A673 (cell line): ENCODE results near the gene TK2. TPM values are rescaled to one million over a fixed set of nuclear protein-coding genes. Genes with fewer than 3 reads are reported as not detected.
"Not testable (repeated sequence)": the region's sequence is repeated elsewhere in the genome, so short reads cannot be mapped to it uniquely, and the experiment has no call there.

Source experiments
- BruUV-seq: library from RNA; stranded (reverse); fragments of 400-500 nt; replicated peaks from 2 replicates; lab custom pipeline; 2021; lab: Mats Ljungman, UMichigan
- CTCF ChIA-PET: fragments of 300-600 bp; sonication (Branson Sonifier 250); formaldehyde crosslinking; loops from one replicate; lab custom pipeline; 2022; ENCODE audit warnings: antibody characterized with exemption; lab: Charles Lee
- POLR2A ChIA-PET: fragments of 300-600 bp; sonication (Branson Sonifier 250); formaldehyde crosslinking; loops from one replicate; lab custom pipeline; 2022; ENCODE audit warnings: antibody characterized with exemption; ENCODE audit not compliant: low non-redundant PET; lab: Charles Lee
- DNase-seq: peaks from one replicate; pipeline ENCODE4 v3.0.0-alpha.2; 2015; ENCODE audit warnings: low spot score
- H3K27ac ChIP-seq: fragments of 200-600 bp; sonication (generic); 2 replicates; pipeline ENCODE4 v1.5.1; 2016; ENCODE audit warnings: mixed run types, low read depth, mild to moderate bottlenecking, mixed read lengths, antibody characterized with exemption, low read length; ENCODE audit not compliant: poor library complexity, severe bottlenecking
- H3K27me3 ChIP-seq: fragments of 200-600 bp; sonication (generic); replicated peaks from 2 replicates; pipeline ENCODE4 v1.6.1; 2017; ENCODE audit warnings: mixed run types, low read depth, mild to moderate bottlenecking, mixed read lengths, antibody characterized with exemption, low read length; ENCODE audit not compliant: insufficient read depth, poor library complexity
- H3K36me3 ChIP-seq: fragments of 200-600 bp; sonication (generic); 2 replicates; pipeline ENCODE4 v1.6.1; 2016; ENCODE audit warnings: mixed run types, mild to moderate bottlenecking, mixed read lengths, antibody characterized with exemption, low read length; ENCODE audit not compliant: insufficient read depth, poor library complexity, severe bottlenecking
- H3K4me1 ChIP-seq: fragments of 200-600 bp; sonication (generic); 2 replicates; pipeline ENCODE4 v1.6.1; 2017; ENCODE audit warnings: mixed run types, mild to moderate bottlenecking, mixed read lengths, antibody characterized with exemption, low read length; ENCODE audit not compliant: insufficient read depth, poor library complexity, severe bottlenecking
- H3K4me3 ChIP-seq: fragments of 200-600 bp; sonication (generic); 2 replicates; pipeline ENCODE4 v1.5.1; 2016; ENCODE audit warnings: low read depth, mixed run types, mild to moderate bottlenecking, mixed read lengths, low read length; ENCODE audit not compliant: poor library complexity, severe bottlenecking
- H3K9me3 ChIP-seq: fragments of 200-600 bp; sonication (generic); 2 replicates; pipeline ENCODE4 v1.6.1; 2016; ENCODE audit warnings: mixed run types, low read depth, mild to moderate bottlenecking, mixed read lengths, antibody characterized with exemption, low read length; ENCODE audit not compliant: poor library complexity, severe bottlenecking
- EZH2 ChIP-seq: fragments of 200-600 bp; sonication (generic); IDR thresholded peaks from 2 replicates; pipeline ENCODE4 v1.6.1; 2017; ENCODE audit warnings: borderline replicate concordance, low read depth, mild to moderate bottlenecking, mixed read lengths, antibody characterized with exemption, low read length; ENCODE audit not compliant: poor library complexity, severe bottlenecking
- intact Hi-C: fragments of 100-400 bp; cut with micrococcal nuclease; formaldehyde crosslinking; loops from one replicate; pipeline ENCODE4 v1.10.0; 2022; ENCODE audit not compliant: unreplicated experiment
- total RNA-seq: library from RNA; stranded (reverse); gene quantifications from 2 replicates; pipeline ENCODE4 v1.2.3, GENCODE V29; 2021
- TF ChIP-seq, protein P1 (sequence below): fragments of 300-800, 200-600 bp; sonication (generic); conservative IDR thresholded peaks from 2 replicates; pipeline ENCODE4 v1.5.1; 2017; ENCODE audit warnings: low read depth, mild to moderate bottlenecking, antibody characterized with exemption, low read length, moderate library complexity, mixed read lengths

TK2 gene
- total RNA-seq, 1 experiment from 2014 or later: 8.2 TPM

DNA sequence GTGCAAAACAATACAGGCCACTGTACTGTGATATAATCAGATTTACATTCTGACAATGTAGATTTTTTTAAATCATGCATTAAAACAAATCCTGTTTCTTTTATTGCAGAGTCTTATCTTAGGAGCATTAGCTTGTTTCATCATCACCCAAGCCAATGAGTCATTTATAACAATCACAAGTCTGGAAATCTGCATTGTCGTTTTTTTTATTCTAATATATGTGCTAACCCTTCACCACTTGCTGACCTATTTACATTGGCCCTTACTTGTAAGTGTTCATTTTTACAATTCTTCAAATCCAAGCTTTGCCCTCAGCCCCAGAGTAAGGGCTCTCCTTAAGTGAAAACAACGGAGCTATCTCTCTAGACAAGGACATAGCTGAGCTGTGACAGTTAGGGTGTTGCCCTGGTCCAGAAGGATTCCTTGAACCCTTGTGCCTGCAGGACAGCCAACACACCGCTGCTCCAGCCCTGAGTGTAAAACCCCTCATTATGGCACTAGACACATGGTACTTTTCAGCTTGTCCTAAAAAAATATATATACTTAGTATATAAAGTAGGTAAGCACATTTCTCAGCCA is 20.0 kb upstream of the TK2 start:
- BruUV-seq: no TSS peak
- H3K4me1 ChIP-seq: no peaks in the 10 kb centered on the region
- no peak overlapping the region for H3K27ac ChIP-seq
- TF ChIP-seq, protein P1, sequence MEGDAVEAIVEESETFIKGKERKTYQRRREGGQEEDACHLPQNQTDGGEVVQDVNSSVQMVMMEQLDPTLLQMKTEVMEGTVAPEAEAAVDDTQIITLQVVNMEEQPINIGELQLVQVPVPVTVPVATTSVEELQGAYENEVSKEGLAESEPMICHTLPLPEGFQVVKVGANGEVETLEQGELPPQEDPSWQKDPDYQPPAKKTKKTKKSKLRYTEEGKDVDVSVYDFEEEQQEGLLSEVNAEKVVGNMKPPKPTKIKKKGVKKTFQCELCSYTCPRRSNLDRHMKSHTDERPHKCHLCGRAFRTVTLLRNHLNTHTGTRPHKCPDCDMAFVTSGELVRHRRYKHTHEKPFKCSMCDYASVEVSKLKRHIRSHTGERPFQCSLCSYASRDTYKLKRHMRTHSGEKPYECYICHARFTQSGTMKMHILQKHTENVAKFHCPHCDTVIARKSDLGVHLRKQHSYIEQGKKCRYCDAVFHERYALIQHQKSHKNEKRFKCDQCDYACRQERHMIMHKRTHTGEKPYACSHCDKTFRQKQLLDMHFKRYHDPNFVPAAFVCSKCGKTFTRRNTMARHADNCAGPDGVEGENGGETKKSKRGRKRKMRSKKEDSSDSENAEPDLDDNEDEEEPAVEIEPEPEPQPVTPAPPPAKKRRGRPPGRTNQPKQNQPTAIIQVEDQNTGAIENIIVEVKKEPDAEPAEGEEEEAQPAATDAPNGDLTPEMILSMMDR: no peak
- TF ChIP-seq EZH2: no peak
- no peak overlapping the region for H3K4me3 ChIP-seq
- no peaks in the 10 kb centered on the region for H3K27me3 ChIP-seq
- ChIA-PET POLR2A (interaction anchor here (0.6 kb wide), 2 partner anchors 13 to 259 kb away, joined by 3 to 4 read pairs; no protein-coding TSS in a partner anchor), CTCF (no interaction called here)
- intact Hi-C loops: no loop called here
- no peak for DNase-seq
- H3K36me3 ChIP-seq: peaks cover 4% of the 10 kb centered on the region
- no peaks in the 10 kb centered on the region for H3K9me3 ChIP-seq

DNA sequence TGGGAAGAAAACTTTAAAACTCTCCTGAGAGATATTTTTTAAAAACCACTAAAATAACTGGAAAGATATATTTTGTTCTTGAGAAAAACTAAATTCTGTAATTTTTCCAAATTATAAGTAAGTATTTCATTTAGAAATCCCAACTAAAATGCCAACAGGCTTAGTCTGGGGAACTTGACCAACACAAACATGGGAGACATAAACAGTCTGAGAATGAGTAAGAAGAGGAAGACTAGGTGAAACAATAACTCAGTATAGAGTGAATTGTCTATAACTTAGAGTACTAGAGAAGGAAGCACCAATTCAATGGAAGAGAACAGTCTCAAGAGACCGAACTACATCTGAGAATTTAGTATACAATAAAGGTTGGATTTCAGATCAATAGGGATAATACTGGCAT is 19.2 kb upstream of the TK2 start:
- Histone ChIP-seq H3K4me3 (no peak overlapping the region), H3K27me3 (no peaks in the 10 kb centered on the region), H3K27ac (no peak overlapping the region), H3K9me3 (no peaks in the 10 kb centered on the region), H3K4me1 (no peaks in the 10 kb centered on the region), H3K36me3 (peaks cover 5% of the 10 kb centered on the region)
- intact Hi-C loops: no loop called here
- no peak for DNase-seq
- BruUV-seq: no TSS peak
- CTCF ChIA-PET: no interaction called here
- POLR2A ChIA-PET: interaction anchor here (0.7 kb wide), 1 partner anchor 82 kb away, joined by 6 read pairs; no protein-coding TSS in a partner anchor
- TF ChIP-seq, protein P1: no peak
- no peak for TF ChIP-seq EZH2

DNA sequence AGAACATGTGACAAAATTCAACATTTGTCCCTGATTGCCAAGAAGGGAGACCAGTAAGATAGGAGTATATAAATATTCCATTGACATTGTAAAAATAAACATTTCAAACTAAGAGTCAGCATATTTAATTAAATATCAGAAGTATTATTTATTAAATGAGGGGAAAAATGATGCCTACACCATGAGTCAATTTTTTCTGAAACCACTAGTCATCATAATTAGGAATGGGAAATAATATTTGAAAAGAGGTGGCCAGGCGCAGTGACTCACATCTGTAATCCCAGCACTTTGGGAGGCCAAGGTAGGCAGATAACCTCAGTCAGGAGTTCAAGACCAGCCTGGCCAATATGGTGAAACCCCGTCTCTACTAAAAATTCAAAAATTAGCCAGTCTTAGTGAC is 18.4 kb upstream of the TK2 start:
- TF ChIP-seq, protein P1: no peak
- no peak for TF ChIP-seq EZH2
- Histone ChIP-seq H3K27me3 (no peaks in the 10 kb centered on the region), H3K36me3 (peaks cover 8% of the 10 kb centered on the region), H3K9me3 (no peaks in the 10 kb centered on the region), H3K27ac (no peak overlapping the region), H3K4me3 (no peak overlapping the region), H3K4me1 (no peaks in the 10 kb centered on the region)
- intact Hi-C loops: no loop called here
- POLR2A ChIA-PET: no interaction called here
- no TSS peak for BruUV-seq
- no peak for DNase-seq
- CTCF ChIA-PET: no interaction called here

DNA sequence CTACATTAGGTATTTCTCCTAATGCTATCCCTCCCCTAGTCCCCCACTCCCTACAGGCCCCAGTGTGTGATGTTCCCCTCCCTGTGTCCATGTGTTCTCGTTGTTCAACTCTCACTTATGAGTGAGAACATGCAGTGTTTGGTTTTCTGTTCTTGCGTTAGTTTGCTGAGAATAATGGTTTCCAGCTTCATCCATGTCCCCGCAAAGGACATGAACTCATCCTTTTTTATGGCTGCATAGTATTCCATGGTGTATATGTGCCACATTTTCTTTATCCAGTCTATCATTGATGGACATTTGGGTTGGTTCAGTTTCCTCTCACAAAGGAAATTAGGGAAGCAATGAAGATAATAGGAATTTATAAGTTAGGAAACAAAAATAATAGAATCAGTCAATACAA is 17.3 kb upstream of the TK2 start:
- H3K4me1 ChIP-seq, intact Hi-C loops, H3K36me3 ChIP-seq, DNase-seq, BruUV-seq, H3K27ac ChIP-seq, H3K27me3 ChIP-seq, POLR2A ChIA-PET, H3K4me3 ChIP-seq, H3K9me3 ChIP-seq, CTCF ChIA-PET: not testable (repeated sequence)
